ENCODE data around the gene NEDD4L.
"Not testable (repeated sequence)": the region's sequence is repeated elsewhere in the genome, so short reads cannot be mapped to it uniquely, and the experiment has no call there.

NEDD4L gene

GRCh38 chr18:58027341-58027740 is 16.7 kb upstream of the NEDD4L start:
- no peak for DNase-seq

- no peak for DNase-seq
These were observed 15.8 kb upstream of the NEDD4L start for GRCh38 chr18:58028109-58028784.

DNA sequence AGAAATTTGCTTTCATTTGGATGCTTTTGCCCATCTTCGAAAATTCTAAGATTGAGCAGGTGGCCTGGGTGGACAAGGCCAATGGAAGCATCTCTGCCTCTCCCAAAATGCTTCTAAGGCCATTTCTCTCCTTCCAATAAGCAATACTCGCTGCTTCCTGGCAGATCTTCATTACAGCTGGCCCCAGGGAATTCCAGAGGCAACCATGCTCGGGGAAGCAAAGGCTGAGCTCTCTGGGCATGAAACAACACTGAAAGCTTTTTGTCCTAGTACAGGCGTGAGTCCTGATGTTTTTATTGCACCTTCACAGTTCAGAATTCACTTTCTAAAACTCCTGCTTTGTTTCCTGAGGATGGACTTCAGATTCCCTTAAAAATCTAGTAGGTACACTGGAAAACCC is 11.8 kb upstream of the NEDD4L start:
- DNase-seq, result no peak

GRCh38 chr18:58033216-58033615 is 10.8 kb upstream of the NEDD4L start:
- DNase-seq, result no peak

GRCh38 chr18:58034370-58034769 is 9.7 kb upstream of the NEDD4L start:
- DNase-seq, result no peak

DNA sequence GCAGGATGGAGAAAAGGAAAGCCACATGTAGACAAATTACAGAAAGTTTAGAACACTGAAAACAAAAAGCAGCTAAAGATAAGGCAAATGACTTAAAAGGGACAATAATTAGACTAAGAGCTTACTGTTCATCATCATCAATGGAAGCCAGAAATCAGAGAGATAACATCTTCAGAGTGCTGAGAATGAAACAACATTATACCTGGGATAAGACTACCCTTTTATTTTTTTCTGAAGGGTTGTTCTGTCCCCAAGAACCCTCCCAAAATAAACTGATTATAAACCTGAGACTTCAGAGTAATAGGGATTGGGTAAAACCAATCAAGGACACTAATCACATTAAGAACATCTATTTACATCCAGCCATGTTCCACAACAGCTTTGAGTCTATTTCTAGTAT is 6.9 kb upstream of the NEDD4L start:
- DNase-seq, result no peak

DNA sequence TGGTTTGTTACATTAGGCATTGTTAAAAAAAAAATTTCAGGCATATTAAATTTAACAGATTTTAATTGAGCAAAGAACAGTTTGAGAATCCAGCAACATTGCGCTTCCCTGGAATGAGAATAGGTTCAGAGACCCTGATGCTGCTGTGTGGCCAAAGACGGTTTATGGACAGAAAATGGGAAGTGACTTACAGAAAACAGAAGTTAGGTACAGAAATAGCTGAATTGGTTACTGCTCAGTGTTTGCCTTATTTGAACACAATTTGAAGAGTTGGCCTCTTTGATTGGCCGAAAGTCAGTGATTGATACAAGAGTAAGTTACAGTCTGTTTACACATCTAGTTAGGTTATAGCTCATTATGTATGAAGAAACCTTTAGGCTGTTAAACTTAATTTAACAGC is 6.0 kb upstream of the NEDD4L start:
- DNase-seq, result no peak

GRCh38 chr18:58041633-58042032 is 2.4 kb upstream of the NEDD4L start:
- no peak for DNase-seq

DNA sequence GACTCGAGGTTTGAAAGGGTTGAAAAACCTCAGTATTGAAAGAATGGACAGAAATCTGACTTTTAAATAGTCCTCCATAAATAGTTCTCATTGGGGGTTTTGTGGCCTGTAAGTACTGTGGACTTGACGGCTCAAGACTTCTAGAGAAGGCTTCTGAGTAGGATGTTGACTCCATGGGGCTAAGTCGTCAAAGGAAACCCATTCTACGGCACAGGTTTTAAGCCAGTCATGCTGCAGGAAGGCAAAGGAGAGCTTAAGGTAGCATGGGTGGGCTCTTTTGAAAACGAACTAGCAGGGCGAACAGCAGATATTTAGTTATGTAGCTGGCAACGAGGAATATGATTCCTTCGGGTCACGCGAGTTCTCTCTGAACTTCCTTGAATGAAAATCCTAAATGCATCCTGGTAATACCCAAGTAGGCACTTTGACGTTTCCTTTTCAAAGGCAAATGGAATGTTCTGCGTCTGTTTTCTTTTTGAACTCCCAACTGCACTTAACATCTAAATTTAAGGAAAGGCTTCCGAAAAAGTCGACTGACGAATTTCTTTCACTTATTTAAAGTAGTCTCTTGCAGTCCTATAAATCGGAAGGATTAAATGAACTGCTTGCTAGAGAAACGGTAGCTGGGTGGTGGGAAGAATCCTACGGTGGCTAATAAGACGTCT is 1.1 kb upstream of the NEDD4L start:
- no peak for DNase-seq

- no peak for DNase-seq
These were observed 580 bp downstream of the NEDD4L start for GRCh38 chr18:58044370-58045241.

- peak; percentile 46 for DNase-seq
These were observed 1.4 kb downstream of the NEDD4L start for GRCh38 chr18:58045242-58046092.

DNA sequence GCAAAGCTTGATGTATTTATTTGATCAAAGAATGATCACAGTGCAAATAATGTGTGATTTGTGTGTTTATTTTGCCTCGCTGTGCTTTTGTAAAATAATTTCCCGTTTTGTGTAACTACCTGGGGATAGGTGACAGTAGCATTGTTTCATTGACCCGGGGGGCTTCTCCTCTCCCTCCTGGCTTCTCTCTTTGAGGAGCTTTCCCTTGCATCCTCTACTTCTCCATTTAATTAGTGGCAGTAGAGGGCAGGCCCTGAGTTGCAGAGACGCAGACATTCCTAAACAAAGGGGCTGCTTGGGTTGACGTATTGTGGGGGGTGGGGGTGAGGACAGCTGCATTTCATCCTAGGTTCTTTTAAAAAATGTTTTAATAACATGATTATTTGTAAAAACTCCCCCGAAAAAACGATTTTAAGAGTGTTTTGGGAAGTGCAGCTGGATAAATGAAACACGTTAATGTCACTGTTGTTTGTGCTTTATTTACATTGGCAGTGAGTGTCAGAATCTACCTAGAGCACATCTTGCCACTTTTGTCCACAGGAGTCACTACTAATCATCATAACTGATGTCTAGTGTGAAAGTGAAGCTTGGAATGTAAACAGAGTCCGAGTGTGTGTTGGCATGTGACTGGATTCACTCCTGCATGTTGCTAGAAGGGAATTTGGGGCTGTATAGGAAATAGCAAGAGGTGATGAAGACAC is 2.2 kb downstream of the NEDD4L start:
- no peak for DNase-seq

DNA sequence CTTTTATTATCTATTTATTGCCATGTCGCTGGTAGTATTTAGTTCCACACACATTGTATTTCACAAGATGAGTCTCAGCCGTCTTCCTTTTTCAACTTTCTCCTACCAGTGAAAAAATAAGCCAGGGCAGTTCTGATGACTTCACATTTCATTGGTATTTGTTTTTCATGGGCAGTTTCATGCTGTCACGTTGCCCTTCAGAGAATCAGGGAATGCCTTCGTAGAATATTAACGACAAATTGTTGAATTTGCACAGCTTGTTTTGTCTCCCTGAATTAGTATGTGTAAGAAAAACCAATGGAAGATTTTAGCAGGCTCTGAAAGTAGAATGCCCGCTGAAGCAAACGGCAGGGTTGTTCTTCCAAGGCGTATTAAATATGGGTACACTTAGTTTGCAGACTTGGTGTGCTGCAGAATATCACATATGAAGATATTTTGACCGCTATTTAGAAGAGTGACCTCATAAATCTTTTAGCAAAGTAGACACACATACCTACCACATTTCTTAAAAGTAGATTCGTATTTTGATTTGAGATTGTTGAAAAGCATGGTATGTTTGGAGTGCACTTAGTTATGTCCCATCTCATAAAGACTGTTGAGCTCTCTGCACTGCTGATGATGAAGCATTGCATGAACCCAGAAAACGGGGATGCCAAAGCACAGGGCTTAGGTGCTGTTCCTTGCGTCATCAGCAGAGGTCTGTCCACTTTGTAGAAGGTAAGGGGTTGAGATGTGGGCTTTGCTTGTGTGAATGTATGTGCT is 2.9 kb downstream of the NEDD4L start:
- DNase-seq, result no peak

DNA sequence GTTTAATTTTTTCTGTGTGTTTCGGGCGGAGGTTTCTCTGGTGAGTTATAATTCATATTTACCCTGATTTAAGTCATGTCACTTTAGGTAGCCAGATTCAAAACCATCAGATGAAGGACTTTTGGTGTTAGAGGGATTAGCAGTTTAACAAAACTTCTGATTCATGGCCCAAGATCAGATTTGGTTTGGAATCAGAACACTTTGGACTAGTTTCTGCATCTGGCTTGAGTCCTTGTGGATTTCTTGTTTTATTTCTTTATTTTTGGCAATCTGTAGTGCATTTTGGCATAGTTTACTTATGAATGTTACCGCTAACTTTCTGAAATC is 3.5 kb downstream of the NEDD4L start:
- no peak for DNase-seq

DNA sequence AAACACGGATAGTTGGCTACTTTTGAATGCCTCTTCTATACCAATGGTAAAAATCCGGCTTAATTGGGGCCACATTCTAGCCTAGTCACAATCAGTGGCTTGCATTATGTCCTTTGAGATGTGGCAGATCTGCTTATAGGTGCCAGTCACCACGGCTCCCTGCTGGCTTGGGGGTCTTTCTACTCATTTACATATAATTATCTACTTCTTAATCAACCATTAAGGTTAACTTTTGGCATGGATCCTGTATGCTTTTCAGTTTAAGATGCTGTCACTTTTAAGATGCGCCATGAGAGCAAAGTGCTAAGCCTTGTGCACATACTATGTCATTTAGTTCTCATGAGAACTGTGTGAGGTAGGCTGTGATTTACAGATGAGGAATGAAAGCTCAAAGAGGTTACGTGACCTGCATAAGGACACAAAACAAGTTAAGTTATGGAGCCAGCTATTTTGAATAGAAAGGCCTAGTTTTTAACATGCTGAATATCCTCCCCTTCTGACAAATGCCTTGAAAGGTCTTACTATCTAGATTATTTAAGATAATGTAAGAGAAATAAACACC is 4.1 kb downstream of the NEDD4L start:
- no peak for DNase-seq

DNA sequence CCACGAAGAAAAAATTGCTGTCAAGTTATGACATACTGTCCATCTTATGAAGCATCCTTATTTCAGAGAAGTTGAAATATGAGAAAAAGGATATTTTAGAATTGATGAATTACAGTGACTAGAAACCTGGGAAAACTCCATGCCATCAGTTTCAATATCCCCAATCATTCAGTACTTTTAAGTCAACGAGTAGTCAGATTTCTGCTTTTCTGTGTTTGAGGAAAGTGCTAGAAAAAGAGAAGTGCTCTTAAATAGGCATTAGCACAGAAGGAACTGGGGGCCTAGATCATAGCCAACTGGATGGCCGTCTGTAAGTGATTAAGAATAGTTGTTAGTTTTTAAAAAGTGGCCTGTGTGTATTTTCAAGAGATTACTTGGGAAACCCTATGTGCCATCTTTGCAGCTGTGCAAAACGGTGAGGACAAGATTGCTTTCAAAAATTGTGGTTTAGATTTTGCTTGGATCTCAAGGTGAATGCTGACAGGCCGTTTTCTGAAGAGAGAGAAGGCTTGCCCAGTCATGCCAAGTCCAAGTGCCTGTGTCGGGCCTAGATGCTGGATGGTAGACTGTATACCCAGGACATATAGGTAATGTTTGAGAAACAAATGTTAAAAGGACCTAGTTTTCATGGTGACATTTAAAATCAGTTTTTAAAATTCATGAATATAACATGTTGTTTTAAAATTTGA is 5.1 kb downstream of the NEDD4L start:
- no peak for DNase-seq

GRCh38 chr18:58050963-58051362 is 6.9 kb downstream of the NEDD4L start:
- not testable (repeated sequence) for DNase-seq

DNA sequence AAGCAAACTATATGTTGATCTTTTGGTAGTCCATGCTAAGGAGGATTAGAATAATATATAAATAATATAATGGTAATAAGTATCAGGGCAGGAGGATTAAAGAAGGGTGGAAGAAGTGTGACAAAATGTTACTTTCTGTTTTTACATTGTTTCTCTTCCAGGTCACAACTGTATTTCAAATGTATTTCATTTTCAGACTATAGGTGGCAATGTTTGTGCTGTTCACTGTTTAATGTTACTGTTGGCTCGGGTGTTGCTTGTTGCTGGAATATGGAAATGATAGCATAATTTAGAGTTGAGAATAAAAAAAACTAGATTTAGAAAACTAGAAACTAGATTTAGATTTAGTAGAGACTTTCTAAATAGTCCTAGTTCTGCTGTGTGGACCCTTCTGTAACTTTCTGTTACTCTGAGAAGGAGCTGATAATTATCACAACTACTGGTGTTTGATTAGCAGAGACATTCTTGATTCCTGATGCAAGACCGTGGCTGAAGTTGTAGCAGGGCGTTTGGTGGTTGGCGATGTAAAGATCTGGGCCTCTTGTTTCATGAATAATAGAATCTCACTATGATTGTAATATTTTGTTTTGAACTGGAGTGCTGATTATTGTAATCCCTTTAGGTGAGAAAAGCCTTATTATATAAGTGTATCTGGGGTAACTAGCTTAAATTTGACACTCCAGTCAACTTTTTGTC is 7.9 kb downstream of the NEDD4L start:
- DNase-seq, result peak; percentile 36

GRCh38 chr18:58052960-58053359 is 8.9 kb downstream of the NEDD4L start:
- no peak for DNase-seq
